Adipocyte (in vitro differentiated cells): ENCODE results near the gene THSD1.

Experiments
- DNase-seq: peaks from one replicate; pipeline ENCODE4 v3.0.0-alpha.2; 2015; ENCODE audit warnings: low read depth
- H3K27me3 ChIP-seq: replicated peaks from 2 replicates; pipeline ENCODE4 v1.7.0; 2013; ENCODE audit warnings: mild to moderate bottlenecking, low read length, moderate library complexity; ENCODE audit not compliant: control insufficient read depth, insufficient read depth
- H3K36me3 ChIP-seq: 2 replicates; pipeline ENCODE4 v1.7.0; 2013; ENCODE audit warnings: low read length, mild to moderate bottlenecking, moderate library complexity; ENCODE audit not compliant: control insufficient read depth, insufficient read depth, severe bottlenecking
- H3K4me1 ChIP-seq: 2 replicates; pipeline ENCODE4 v1.7.0; 2013; ENCODE audit warnings: mild to moderate bottlenecking, low read length, moderate library complexity; ENCODE audit not compliant: control insufficient read depth, insufficient read depth
- H3K4me3 ChIP-seq: 2 replicates; pipeline ENCODE4 v1.7.0; 2013; ENCODE audit warnings: mild to moderate bottlenecking, low read length, moderate library complexity
- H3K9ac ChIP-seq: 2 replicates; pipeline ENCODE4 v1.7.0; 2013; ENCODE audit warnings: mild to moderate bottlenecking, low read length, moderate library complexity
- H3K9me3 ChIP-seq: 2 replicates; pipeline ENCODE4 v1.7.0; 2013; ENCODE audit warnings: mild to moderate bottlenecking, low read length, moderate library complexity; ENCODE audit not compliant: control insufficient read depth

The THSD1 gene, protein sequence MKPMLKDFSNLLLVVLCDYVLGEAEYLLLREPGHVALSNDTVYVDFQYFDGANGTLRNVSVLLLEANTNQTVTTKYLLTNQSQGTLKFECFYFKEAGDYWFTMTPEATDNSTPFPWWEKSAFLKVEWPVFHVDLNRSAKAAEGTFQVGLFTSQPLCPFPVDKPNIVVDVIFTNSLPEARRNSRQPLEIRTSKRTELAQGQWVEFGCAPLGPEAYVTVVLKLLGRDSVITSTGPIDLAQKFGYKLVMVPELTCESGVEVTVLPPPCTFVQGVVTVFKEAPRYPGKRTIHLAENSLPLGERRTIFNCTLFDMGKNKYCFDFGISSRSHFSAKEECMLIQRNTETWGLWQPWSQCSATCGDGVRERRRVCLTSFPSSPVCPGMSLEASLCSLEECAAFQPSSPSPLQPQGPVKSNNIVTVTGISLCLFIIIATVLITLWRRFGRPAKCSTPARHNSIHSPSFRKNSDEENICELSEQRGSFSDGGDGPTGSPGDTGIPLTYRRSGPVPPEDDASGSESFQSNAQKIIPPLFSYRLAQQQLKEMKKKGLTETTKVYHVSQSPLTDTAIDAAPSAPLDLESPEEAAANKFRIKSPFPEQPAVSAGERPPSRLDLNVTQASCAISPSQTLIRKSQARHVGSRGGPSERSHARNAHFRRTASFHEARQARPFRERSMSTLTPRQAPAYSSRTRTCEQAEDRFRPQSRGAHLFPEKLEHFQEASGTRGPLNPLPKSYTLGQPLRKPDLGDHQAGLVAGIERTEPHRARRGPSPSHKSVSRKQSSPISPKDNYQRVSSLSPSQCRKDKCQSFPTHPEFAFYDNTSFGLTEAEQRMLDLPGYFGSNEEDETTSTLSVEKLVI

GRCh38 chr13:52405767-52406494 lies at the start of gene THSD1:
Gene THSD1 (minus strand): TSS chr13:52406172. CDS start chr13:52402600, 3,572 bp downstream.
- peak within 1 kb of the TSS; percentile 91 for H3K4me3 ChIP-seq
- no peaks in the 10 kb centered on the region for H3K36me3 ChIP-seq
- DNase-seq: peak; percentile 63
- peak within 1 kb of the TSS; percentile 86 for H3K9ac ChIP-seq
- no peaks in the 10 kb centered on the region for H3K27me3 ChIP-seq
- no peaks in the 10 kb centered on the region for H3K9me3 ChIP-seq
- H3K4me1 ChIP-seq: peaks cover 18% of the 10 kb centered on the region

- Histone ChIP-seq H3K27me3 (no peaks in the 10 kb centered on the region), H3K4me3 (peak overlapping the region; percentile 95), H3K9ac (peak overlapping the region; percentile 90), H3K4me1 (peaks cover 16% of the 10 kb centered on the region), H3K9me3 (no peaks in the 10 kb centered on the region), H3K36me3 (peaks cover 3% of the 10 kb centered on the region)
- peak; percentile 90 for DNase-seq
These were observed 49.7 kb upstream of the THSD1 start for GRCh38 chr13:52455677-52456041.

DNA sequence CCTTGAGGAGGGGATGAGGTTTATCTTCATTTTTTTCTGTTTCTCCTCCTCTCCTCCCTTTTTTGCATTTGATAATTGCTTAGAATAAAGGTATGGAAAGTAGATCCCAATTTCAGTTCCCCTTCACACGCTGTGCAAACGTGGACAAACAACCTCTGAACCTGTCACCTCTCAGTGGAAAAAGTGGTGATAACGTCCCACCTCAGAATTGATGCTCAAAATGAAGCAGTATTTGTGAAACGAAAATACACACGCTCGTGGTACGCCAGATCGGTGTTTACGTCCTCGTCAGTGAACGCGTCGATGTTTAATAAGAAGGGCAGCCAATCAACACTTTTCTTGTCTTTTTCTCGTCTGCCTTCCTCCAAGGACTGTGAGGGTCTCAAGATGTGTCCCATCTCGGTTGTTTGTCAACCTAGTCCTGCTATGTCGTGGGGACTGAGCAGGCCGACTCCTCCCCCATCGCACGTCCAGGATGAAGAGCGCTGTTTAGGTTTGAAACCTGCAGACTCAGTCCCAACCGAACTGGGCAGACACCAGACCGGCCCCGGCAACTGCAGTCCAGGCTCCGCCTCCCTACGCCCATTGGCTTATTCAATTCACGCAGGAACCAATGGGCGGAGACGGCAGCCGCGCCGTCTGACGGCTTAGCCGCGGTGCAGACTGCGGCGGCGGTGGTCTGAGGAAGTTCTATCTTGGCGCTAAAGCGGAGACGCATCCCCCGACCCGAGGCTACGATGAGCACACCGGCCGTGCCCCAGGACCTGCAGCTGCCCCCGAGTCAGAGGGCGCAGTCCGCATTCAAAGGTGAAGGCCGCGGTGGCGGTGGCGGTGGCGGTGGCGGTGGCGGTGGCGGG lies 49.1 kb upstream of the THSD1 start, which contains the start of gene CKAP2:
Gene CKAP2, plus strand, starts transcription at position 659 of the 857 bp plus-strand sequence. Its CDS starts 79 bp downstream, at position 738.
- H3K36me3 ChIP-seq: peaks cover 2% of the 10 kb centered on the region
- H3K4me3 ChIP-seq: peak within 1 kb of the TSS; percentile 95
- H3K27me3 ChIP-seq: no peaks in the 10 kb centered on the region
- no peaks in the 10 kb centered on the region for H3K9me3 ChIP-seq
- peak within 1 kb of the TSS; percentile 90 for H3K9ac ChIP-seq
- DNase-seq: peak; percentile 98
- peaks cover 17% of the 10 kb centered on the region for H3K4me1 ChIP-seq

DNA sequence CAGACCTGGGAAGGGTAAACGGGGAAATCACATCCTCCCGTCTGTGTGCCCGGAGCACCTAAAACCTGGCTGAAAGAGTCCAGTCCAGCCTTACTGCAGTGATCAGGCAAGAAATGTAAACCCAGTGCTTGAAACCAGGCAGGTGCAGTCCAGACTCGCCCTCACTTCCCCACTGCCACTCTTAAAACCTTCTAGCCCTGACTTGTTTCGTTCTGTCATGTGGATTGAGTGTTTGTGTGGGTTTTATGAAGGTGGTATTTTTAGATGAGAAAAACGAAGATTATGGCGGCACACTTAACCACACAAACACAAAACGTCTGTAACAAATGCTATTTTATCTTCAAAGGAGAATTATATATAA lies 48.5 kb upstream of the THSD1 start:
- peaks cover 17% of the 10 kb centered on the region for H3K4me1 ChIP-seq
- no peak for DNase-seq
- peak overlapping the region; percentile 95 for H3K4me3 ChIP-seq
- H3K27me3 ChIP-seq: no peaks in the 10 kb centered on the region
- H3K9me3 ChIP-seq: no peaks in the 10 kb centered on the region
- H3K36me3 ChIP-seq: no peaks in the 10 kb centered on the region
- peak overlapping the region; percentile 90 for H3K9ac ChIP-seq

DNA sequence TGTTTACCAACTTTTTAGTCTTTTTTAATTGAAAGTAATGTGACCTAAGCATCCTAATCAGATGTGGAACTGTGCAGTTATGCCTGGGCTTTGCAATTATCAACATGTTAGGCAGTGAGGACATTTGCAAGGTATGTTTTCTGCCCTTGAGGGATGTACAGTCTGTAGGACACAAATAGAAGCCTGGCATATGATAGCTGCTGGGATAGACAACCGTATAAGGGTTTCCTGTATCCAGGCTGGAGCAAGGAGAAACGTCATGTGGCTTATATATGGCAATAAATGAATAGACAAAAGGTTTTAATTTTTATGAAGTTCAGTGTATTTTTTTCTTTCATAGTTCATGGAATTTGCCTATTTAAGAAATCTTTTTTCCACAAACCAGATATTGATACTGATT lies 46.5 kb upstream of the THSD1 start:
- no peak for DNase-seq
- H3K27me3 ChIP-seq: no peaks in the 10 kb centered on the region
- H3K4me1 ChIP-seq: peaks cover 33% of the 10 kb centered on the region
- H3K36me3 ChIP-seq: no peaks in the 10 kb centered on the region
- no peaks in the 10 kb centered on the region for H3K9me3 ChIP-seq
- H3K9ac ChIP-seq: no peak overlapping the region
- H3K4me3 ChIP-seq: no peak overlapping the region

DNA sequence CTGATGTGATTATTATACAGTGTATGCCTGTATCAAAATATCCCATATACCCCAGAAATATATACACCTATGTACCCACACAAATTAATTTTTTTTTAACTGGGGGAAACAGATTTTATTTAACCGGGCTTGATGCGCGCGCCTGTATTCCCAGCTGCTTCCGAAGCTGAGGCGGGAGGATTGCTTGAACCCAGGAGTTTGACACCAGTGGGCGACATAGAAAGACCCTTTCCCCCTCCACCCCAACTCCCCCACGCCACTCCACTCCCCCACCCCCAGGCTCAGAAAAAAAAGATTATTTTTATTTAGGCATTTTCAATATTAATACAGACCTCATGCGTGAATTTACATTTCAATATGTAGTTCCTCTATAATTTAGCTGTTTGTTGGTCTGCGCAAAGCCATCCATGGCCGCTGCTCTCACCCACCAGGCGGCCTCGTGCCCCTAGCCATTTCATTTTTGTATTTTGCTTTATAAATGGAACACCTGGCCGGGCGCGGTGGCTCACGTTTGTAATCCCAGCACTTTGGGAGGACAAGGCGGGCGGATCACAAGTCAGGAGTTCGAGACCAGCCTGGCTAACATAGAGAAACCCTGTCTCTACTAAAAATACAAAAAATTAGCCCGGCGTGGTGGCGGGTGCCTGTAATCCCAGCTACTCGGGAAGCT lies 45.3 kb upstream of the THSD1 start:
- no peaks in the 10 kb centered on the region for H3K36me3 ChIP-seq
- peak overlapping the region; percentile 98 for H3K9ac ChIP-seq
- no peaks in the 10 kb centered on the region for H3K9me3 ChIP-seq
- H3K4me3 ChIP-seq: peak overlapping the region; percentile 88
- no peak for DNase-seq
- no peaks in the 10 kb centered on the region for H3K27me3 ChIP-seq
- peaks cover 32% of the 10 kb centered on the region for H3K4me1 ChIP-seq

- peaks cover 31% of the 10 kb centered on the region for H3K4me1 ChIP-seq
- H3K9me3 ChIP-seq: no peaks in the 10 kb centered on the region
- H3K4me3 ChIP-seq: peak overlapping the region; percentile 88
- DNase-seq: no peak
- H3K36me3 ChIP-seq: no peaks in the 10 kb centered on the region
- H3K27me3 ChIP-seq: no peaks in the 10 kb centered on the region
- H3K9ac ChIP-seq: peak overlapping the region; percentile 98
These were observed 44.8 kb upstream of the THSD1 start for GRCh38 chr13:52450793-52451116.

GRCh38 chr13:52450012-52450792 lies 44.2 kb upstream of the THSD1 start, which contains the start of gene VPS36:
Gene VPS36 (minus strand): TSS chr13:52450634. CDS start chr13:52450594, 40 bp downstream.
- DNase-seq: peak; percentile 99
- Histone ChIP-seq H3K36me3 (peaks cover under 1% of the 10 kb centered on the region), H3K4me3 (peak within 1 kb of the TSS; percentile 88), H3K9me3 (no peaks in the 10 kb centered on the region), H3K27me3 (no peaks in the 10 kb centered on the region), H3K4me1 (peaks cover 31% of the 10 kb centered on the region), H3K9ac (peak within 1 kb of the TSS; percentile 98)

DNA sequence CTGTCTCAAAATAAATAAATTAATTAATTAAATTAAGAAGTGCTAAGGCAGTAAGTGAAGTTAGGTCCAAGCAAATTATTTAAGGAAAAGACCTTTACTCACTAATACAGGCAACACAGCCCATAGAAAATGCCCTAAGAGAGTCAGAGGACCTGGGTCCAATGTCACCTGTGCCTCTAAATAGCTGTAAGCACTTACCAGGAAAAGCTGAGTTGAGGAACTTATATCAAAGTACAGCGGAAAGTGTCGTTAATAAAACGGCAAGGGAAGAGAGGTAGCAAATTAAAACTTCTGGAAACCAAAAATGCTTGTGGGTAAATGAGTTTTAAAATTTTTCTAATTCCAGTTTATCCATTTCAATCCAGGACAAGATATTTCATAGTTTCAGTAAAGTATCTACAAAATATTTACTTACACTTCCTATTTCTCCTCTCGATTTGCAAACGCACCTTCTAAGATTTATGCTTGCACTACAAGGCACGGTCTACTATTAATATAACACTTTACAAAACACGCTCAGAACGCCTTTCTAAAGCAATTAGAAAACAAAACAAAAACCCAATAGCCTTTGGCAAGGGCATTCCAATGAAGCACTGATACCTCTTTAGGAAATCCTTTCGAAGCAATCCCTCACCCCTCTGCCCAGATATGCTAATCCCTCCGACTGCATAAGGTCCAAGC lies 43.5 kb upstream of the THSD1 start:
- H3K9me3 ChIP-seq: no peaks in the 10 kb centered on the region
- H3K4me1 ChIP-seq: peaks cover 28% of the 10 kb centered on the region
- DNase-seq: no peak
- H3K36me3 ChIP-seq: peaks cover 8% of the 10 kb centered on the region
- peak overlapping the region; percentile 98 for H3K9ac ChIP-seq
- peak overlapping the region; percentile 88 for H3K4me3 ChIP-seq
- H3K27me3 ChIP-seq: no peaks in the 10 kb centered on the region
